HG02870 (cell line): ENCODE results near the gene HAO2.
"Not testable (repeated sequence)": the region's sequence is repeated elsewhere in the genome, so short reads cannot be mapped to it uniquely, and the experiment has no call there.

Experiments used
- ATAC-seq: cut with Tn5 transposase; IDR thresholded peaks from one replicate; pipeline ENCODE4 v1.9.1; 2021; ENCODE audit warnings: mild to moderate bottlenecking, moderate library complexity; ENCODE audit not compliant: unreplicated experiment

The HAO2 gene

GRCh38 chr1:119341372-119341947 lies 27.1 kb upstream of the HAO2 start:
- no peak for ATAC-seq

GRCh38 chr1:119345398-119345797 lies 23.2 kb upstream of the HAO2 start:
- ATAC-seq: no peak

- ATAC-seq: peak; percentile 80
Observed at GRCh38 chr1:119347858-119348257, 20.7 kb upstream of the HAO2 start.

GRCh38 chr1:119348941-119349340 lies 19.6 kb upstream of the HAO2 start:
- no peak for ATAC-seq

GRCh38 chr1:119350866-119351265 lies 17.7 kb upstream of the HAO2 start:
- ATAC-seq: not testable (repeated sequence)

GRCh38 chr1:119351997-119352396 lies 16.6 kb upstream of the HAO2 start:
- no peak for ATAC-seq

GRCh38 chr1:119353836-119354235 lies 14.7 kb upstream of the HAO2 start:
- no peak for ATAC-seq

- ATAC-seq: no peak
Observed at GRCh38 chr1:119358636-119359035, 9.9 kb upstream of the HAO2 start.

GRCh38 chr1:119359730-119360129 lies 8.9 kb upstream of the HAO2 start:
- no peak for ATAC-seq

GRCh38 chr1:119361205-119361604 lies 7.4 kb upstream of the HAO2 start:
- ATAC-seq: no peak

GRCh38 chr1:119361620-119362344 lies 6.8 kb upstream of the HAO2 start:
- no peak for ATAC-seq

GRCh38 chr1:119363162-119363561 lies 5.4 kb upstream of the HAO2 start:
- ATAC-seq: no peak

GRCh38 chr1:119364640-119365039 lies 3.9 kb upstream of the HAO2 start:
- ATAC-seq: no peak

GRCh38 chr1:119366424-119366823 lies 2.2 kb upstream of the HAO2 start:
- ATAC-seq: peak; percentile 54

GRCh38 chr1:119367432-119368124 lies 1.0 kb upstream of the HAO2 start:
- no peak for ATAC-seq

GRCh38 chr1:119370748-119371147 lies 2.2 kb downstream of the HAO2 start:
- ATAC-seq: no peak

- ATAC-seq: no peak
Observed at GRCh38 chr1:119371815-119372214, 3.2 kb downstream of the HAO2 start.

GRCh38 chr1:119372503-119373086 lies 4.0 kb downstream of the HAO2 start:
- ATAC-seq: peak; percentile 69

GRCh38 chr1:119373465-119373864 lies 4.9 kb downstream of the HAO2 start:
- peak; percentile 53 for ATAC-seq

- no peak for ATAC-seq
Observed at GRCh38 chr1:119374208-119374874, 5.8 kb downstream of the HAO2 start.

- no peak for ATAC-seq
Observed at GRCh38 chr1:119375366-119375765, 6.8 kb downstream of the HAO2 start.
